H1 (cell line): ENCODE results near the gene CFAP210. TPM values are rescaled to one million over a fixed set of nuclear protein-coding genes. Genes with fewer than 3 reads are reported as not detected.
"Not testable (repeated sequence)": the region's sequence is repeated elsewhere in the genome, so short reads cannot be mapped to it uniquely, and the experiment has no call there.

Source experiments
- CTCF ChIA-PET: fragments of 300-600 bp; sonication (Branson Sonifier 250); formaldehyde crosslinking; loops from one replicate; lab custom pipeline; 2021; ENCODE audit not compliant: partially characterized antibody; lab: Charles Lee
- POLR2A ChIA-PET: fragments of 300-600 bp; sonication (Branson Sonifier 250); formaldehyde crosslinking; loops from one replicate; lab custom pipeline; 2021; ENCODE audit warnings: inconsistent platforms; ENCODE audit not compliant: partially characterized antibody; lab: Charles Lee
- DNase-seq, 2 experiments: peaks; one replicate each; pipeline versions ENCODE4 v3.0.0 to v3.0.0-alpha.2; 2010 to 2022; ENCODE audit warnings: low spot score in 2 of 2, low read depth in 1 of 2, mixed read lengths in 1 of 2
- FAIRE-seq: peaks from 2 replicates; lab custom pipeline; 2011; peaks lifted over from hg19 to GRCh38; lab: Jason Lieb, UNC
- H2AFZ ChIP-seq: 2 replicates; pipeline ENCODE4 v1.8.1; 2012; ENCODE audit warnings: low read length, inconsistent platforms
- H2AK5ac ChIP-seq: 2 replicates; pipeline ENCODE4 v1.6.1; 2013; ENCODE audit warnings: low read depth, low read length
- H2BK120ac ChIP-seq: replicated peaks from 2 replicates; pipeline ENCODE3; 2013; ENCODE audit warnings: low read depth, low read length, inconsistent platforms
- H2BK12ac ChIP-seq: 2 replicates; pipeline ENCODE4 v1.6.1; 2013; ENCODE audit warnings: low read depth, low read length
- H2BK15ac ChIP-seq: 2 replicates; pipeline ENCODE4 v1.6.1; 2013; ENCODE audit warnings: low read length
- H2BK20ac ChIP-seq: 2 replicates; pipeline ENCODE4 v1.6.1; 2013; ENCODE audit warnings: low read length
- H2BK5ac ChIP-seq: 2 replicates; pipeline ENCODE4 v1.6.1; 2013; ENCODE audit warnings: low read depth, low read length
- H3K14ac ChIP-seq: 2 replicates; pipeline ENCODE4 v1.6.1; 2013; ENCODE audit warnings: inconsistent platforms; ENCODE audit not compliant: insufficient read length
- H3K18ac ChIP-seq: 2 replicates; pipeline ENCODE4 v1.6.1; 2013; ENCODE audit warnings: low read length; ENCODE audit errors: extremely low read depth
- H3K23ac ChIP-seq: 2 replicates; pipeline ENCODE4 v1.6.1; 2013; ENCODE audit warnings: inconsistent platforms; ENCODE audit not compliant: insufficient read length
- H3K23me2 ChIP-seq: 2 replicates; pipeline ENCODE4 v1.6.1; 2013; ENCODE audit warnings: low read depth, low read length
- H3K27ac ChIP-seq: 2 replicates; pipeline ENCODE4 v1.6.1; 2011; ENCODE audit warnings: low read depth, low read length, inconsistent platforms
- H3K27me3 ChIP-seq, 4 experiments: replicated peaks in 1 of 4; 1 replicate in 1 of 4; 2 replicates in 3 of 4; pipeline versions ENCODE4 v1.6.1 to v1.8.1; 2011 to 2013; ENCODE audit warnings: low read length in 3 of 4, mild to moderate bottlenecking in 3 of 4, inconsistent platforms in 2 of 4, mixed read lengths in 2 of 4, moderate library complexity in 1 of 4; ENCODE audit not compliant: control insufficient read depth in 3 of 4, insufficient read depth in 3 of 4; ENCODE audit errors: extremely low read depth in 1 of 4
- H3K36me3 ChIP-seq, 4 experiments: 2 replicates each; pipeline versions ENCODE4 v1.6.1 to v1.8.1; 2011 to 2013; ENCODE audit warnings: mild to moderate bottlenecking in 4 of 4, low read length in 3 of 4, moderate library complexity in 2 of 4, control low read depth in 1 of 4, inconsistent platforms in 1 of 4; ENCODE audit not compliant: insufficient read depth in 4 of 4, control insufficient read depth in 2 of 4
- H3K4ac ChIP-seq: replicated peaks from 2 replicates; pipeline ENCODE3; 2013; ENCODE audit warnings: low read length, low read depth, mixed read lengths, inconsistent platforms; ENCODE audit not compliant: insufficient read length
- H3K4me1 ChIP-seq, 4 experiments: replicated peaks in 1 of 4; 1 replicate in 1 of 4; 2 replicates in 3 of 4; pipeline versions ENCODE4 v1.6.1 to v1.8.1; 2011 to 2013; ENCODE audit warnings: low read length in 3 of 4, inconsistent platforms in 2 of 4, mixed read lengths in 1 of 4; ENCODE audit not compliant: insufficient read depth in 4 of 4, control insufficient read depth in 3 of 4
- H3K4me2 ChIP-seq, 2 experiments: 2 replicates each; pipeline versions ENCODE4 v1.6.1 to v1.8.1; 2011 to 2013; ENCODE audit warnings: low read depth in 2 of 2, low read length in 2 of 2, control low read depth in 1 of 2, inconsistent platforms in 1 of 2, mild to moderate bottlenecking in 1 of 2; ENCODE audit not compliant: insufficient read depth in 1 of 2
- H3K4me3 ChIP-seq, 4 experiments: fragments of 200-600, 300-600 bp in 1 of 4; sonication (generic), shearing (Covaris generic), sonication (Bioruptor Twin) in 1 of 4; 2 replicates each; pipeline versions ENCODE4 v1.5.1 to v1.8.1; 2011 to 2016; ENCODE audit warnings: low read length in 4 of 4, low read depth in 3 of 4, control low read depth in 2 of 4, inconsistent platforms in 2 of 4, mild to moderate bottlenecking in 2 of 4, mixed read lengths in 1 of 4, moderate library complexity in 1 of 4; ENCODE audit not compliant: insufficient read depth in 2 of 4; ENCODE audit errors: extremely low read depth in 1 of 4
- H3K56ac ChIP-seq: replicated peaks from 2 replicates; pipeline ENCODE3; 2013; ENCODE audit warnings: low read depth, mild to moderate bottlenecking, mixed read lengths, low read length, inconsistent platforms; ENCODE audit not compliant: insufficient read length
- H3K79me1 ChIP-seq: 2 replicates; pipeline ENCODE4 v1.6.1; 2013; ENCODE audit warnings: low read depth, low read length, control low read depth
- H3K79me2 ChIP-seq, 2 experiments: 2 replicates each; pipeline versions ENCODE4 v1.6.1 to v1.8.1; 2012 to 2013; ENCODE audit warnings: low read length in 2 of 2, mild to moderate bottlenecking in 2 of 2, inconsistent platforms in 1 of 2; ENCODE audit not compliant: insufficient read depth in 2 of 2, control insufficient read depth in 1 of 2
- H3K9ac ChIP-seq, 4 experiments: replicated peaks in 1 of 4; 1 replicate in 1 of 4; 2 replicates in 3 of 4; pipeline versions ENCODE4 v1.6.1 to v1.8.1; 2011 to 2013; ENCODE audit warnings: low read depth in 3 of 4, low read length in 3 of 4, control low read depth in 2 of 4, mild to moderate bottlenecking in 2 of 4, moderate library complexity in 2 of 4, inconsistent platforms in 1 of 4; ENCODE audit errors: extremely low read depth in 1 of 4
- H3K9me3 ChIP-seq, 2 experiments: 2 replicates each; pipeline versions ENCODE4 v1.6.1 to v1.8.1; 2012 to 2013; ENCODE audit warnings: mild to moderate bottlenecking in 2 of 2, moderate library complexity in 2 of 2, control low read depth in 1 of 2, inconsistent platforms in 1 of 2, low read depth in 1 of 2, low read length in 1 of 2, mixed read lengths in 1 of 2; ENCODE audit not compliant: insufficient read depth in 2 of 2
- H4K20me1 ChIP-seq, 2 experiments: replicated peaks in 1 of 2; 2 replicates each; pipeline versions ENCODE3 to v1.8.1; 2011 to 2013; ENCODE audit warnings: inconsistent platforms in 2 of 2, low read length in 2 of 2, mild to moderate bottlenecking in 1 of 2; ENCODE audit not compliant: insufficient read depth in 2 of 2, control insufficient read depth in 1 of 2
- H4K5ac ChIP-seq: 2 replicates; pipeline ENCODE4 v1.6.1; 2013; ENCODE audit warnings: low read length, low read depth, mixed read lengths, inconsistent platforms; ENCODE audit not compliant: insufficient read length
- H4K8ac ChIP-seq: 2 replicates; pipeline ENCODE4 v1.8.0; 2013; ENCODE audit warnings: mild to moderate bottlenecking, moderate library complexity, low read length, inconsistent platforms; ENCODE audit not compliant: insufficient read depth; ENCODE audit errors: extremely low read depth
- H4K91ac ChIP-seq: replicated peaks from 2 replicates; pipeline ENCODE3; 2013; ENCODE audit warnings: low read length, mixed read lengths, inconsistent platforms; ENCODE audit not compliant: insufficient read length
- CEBPB ChIP-seq: IDR thresholded peaks from 2 replicates; pipeline ENCODE4 v1.6.1; 2012; ENCODE audit warnings: low read depth, low read length
- KDM5A ChIP-seq: fragments of 200-600 bp; IDR thresholded peaks from 2 replicates; pipeline ENCODE4 v1.7.1; 2012; ENCODE audit warnings: mild to moderate bottlenecking, low read length, inconsistent platforms, mixed read lengths
- POLR2A ChIP-seq, 2 experiments: IDR thresholded peaks; 1 replicate in 1 of 2; 2 replicates in 1 of 2; pipeline ENCODE4 v1.6.1; 2011; ENCODE audit warnings: low read depth in 2 of 2, low read length in 2 of 2, mild to moderate bottlenecking in 2 of 2; ENCODE audit errors: control extremely low read depth in 1 of 2
- RFX5 ChIP-seq: IDR thresholded peaks from 2 replicates; pipeline ENCODE4 v1.6.1; 2011; ENCODE audit warnings: low read depth, low read length, improper control_type of control experiment, borderline replicate concordance
- RXRA ChIP-seq: IDR thresholded peaks from 2 replicates; pipeline ENCODE4 v1.6.1; 2011; ENCODE audit warnings: low read depth, mild to moderate bottlenecking, low read length, moderate library complexity; ENCODE audit not compliant: insufficient read depth
- ZNF274 ChIP-seq: IDR thresholded peaks from 2 replicates; pipeline ENCODE4 v1.7.0; 2012; ENCODE audit warnings: low read length, borderline replicate concordance; ENCODE audit errors: extremely low read depth
- WGBS, 2 experiments: shearing (Covaris generic) in 1 of 2; methylation state at CpG; one replicate each; pipeline versions ENCODE4 v1.1.6 to v1.1.7; 2013 to 2015; ENCODE audit warnings: low lambda C conversion rate in 2 of 2, mixed read lengths in 2 of 2, inconsistent platforms in 1 of 2, low coverage in 1 of 2, missing lambda C conversion rate in 1 of 2; ENCODE audit not compliant: insufficient replicate concordance in 2 of 2, insufficient coverage in 1 of 2, insufficient read length in 1 of 2; ENCODE audit errors: extremely low coverage in 1 of 2, missing lambda C conversion rate in 1 of 2; 5-methylcytosine and 5-hydroxymethylcytosine counted together
- polyA plus RNA-seq, 7 experiments: library from polyadenylated mRNA; depleted of rRNA in 3 of 7; stranded (reverse) in 5 of 7; unstranded in 2 of 7; fragments of >200 nt in 5 of 7; fragments of 200-250 nt in 2 of 7; gene quantifications; 1 replicate in 5 of 7; 2 replicates in 1 of 7; 4 replicates in 1 of 7; pipeline versions ENCODE4 v1.2.1 to v1.2.3, GENCODE V29; 2011 to 2013; ENCODE audit warnings: missing spikeins in 2 of 7, mixed read lengths in 2 of 7
- total RNA-seq: library from RNA; stranded (reverse); fragmentation: NEBNext Ultra II Directional; extraction: Animal tissue kit (Norgen Biotek cat#: 25700); gene quantifications from 2 replicates; pipeline ENCODE4 v1.2.1, GENCODE V29; 2021
- TF ChIP-seq, protein P1 (sequence below): IDR thresholded peaks from 2 replicates; pipeline ENCODE4 v1.6.1; 2012; ENCODE audit warnings: low read length, inconsistent platforms
- TF ChIP-seq, protein P2 (sequence below): IDR thresholded peaks from 2 replicates; pipeline ENCODE4 v1.6.1; 2011; ENCODE audit warnings: low read length, improper control_type of control experiment

Gene CFAP210
- total and polyA plus RNA-seq, 2 of the 8 experiments (the other 6 are each of a cell fraction or from before 2014, with no cell fraction given) = 0.06 to 0.37 TPM

DNA sequence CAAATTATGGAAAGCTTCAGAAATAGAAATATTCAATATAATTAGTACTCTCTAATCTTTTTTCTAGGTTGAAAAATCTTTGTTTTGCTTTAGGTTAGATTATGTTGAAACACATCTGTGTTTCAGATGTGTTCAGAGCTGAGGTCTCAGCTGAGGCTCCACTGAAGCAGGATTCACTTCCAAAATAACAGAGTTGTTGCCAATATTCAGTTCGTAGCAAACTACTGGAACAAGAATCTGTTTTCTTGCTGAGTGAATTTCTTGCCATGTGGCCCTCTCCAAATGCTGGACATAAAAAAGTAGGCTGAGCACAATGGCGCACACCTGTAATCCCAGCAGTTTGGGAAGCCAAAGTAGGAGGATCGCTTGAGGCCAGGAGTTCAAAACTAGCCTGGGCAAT, 8.8 kb upstream of the CFAP210 start (continued):
- TF ChIP-seq, protein P1, sequence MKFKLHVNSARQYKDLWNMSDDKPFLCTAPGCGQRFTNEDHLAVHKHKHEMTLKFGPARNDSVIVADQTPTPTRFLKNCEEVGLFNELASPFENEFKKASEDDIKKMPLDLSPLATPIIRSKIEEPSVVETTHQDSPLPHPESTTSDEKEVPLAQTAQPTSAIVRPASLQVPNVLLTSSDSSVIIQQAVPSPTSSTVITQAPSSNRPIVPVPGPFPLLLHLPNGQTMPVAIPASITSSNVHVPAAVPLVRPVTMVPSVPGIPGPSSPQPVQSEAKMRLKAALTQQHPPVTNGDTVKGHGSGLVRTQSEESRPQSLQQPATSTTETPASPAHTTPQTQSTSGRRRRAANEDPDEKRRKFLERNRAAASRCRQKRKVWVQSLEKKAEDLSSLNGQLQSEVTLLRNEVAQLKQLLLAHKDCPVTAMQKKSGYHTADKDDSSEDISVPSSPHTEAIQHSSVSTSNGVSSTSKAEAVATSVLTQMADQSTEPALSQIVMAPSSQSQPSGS = no peak
- TF ChIP-seq KDM5A (no peak), RFX5 (no peak), RXRA (no peak), ZNF274 (no peak), POLR2A (IDR thresholded peaks at IDR 0.05; ENCODE audit: control extremely low read depth in 1 of 2, low read depth in 2 of 2, low read length in 2 of 2) (no peak), CEBPB (no peak)
- TF ChIP-seq, protein P2, sequence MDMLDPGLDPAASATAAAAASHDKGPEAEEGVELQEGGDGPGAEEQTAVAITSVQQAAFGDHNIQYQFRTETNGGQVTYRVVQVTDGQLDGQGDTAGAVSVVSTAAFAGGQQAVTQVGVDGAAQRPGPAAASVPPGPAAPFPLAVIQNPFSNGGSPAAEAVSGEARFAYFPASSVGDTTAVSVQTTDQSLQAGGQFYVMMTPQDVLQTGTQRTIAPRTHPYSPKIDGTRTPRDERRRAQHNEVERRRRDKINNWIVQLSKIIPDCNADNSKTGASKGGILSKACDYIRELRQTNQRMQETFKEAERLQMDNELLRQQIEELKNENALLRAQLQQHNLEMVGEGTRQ = no peak

DNA sequence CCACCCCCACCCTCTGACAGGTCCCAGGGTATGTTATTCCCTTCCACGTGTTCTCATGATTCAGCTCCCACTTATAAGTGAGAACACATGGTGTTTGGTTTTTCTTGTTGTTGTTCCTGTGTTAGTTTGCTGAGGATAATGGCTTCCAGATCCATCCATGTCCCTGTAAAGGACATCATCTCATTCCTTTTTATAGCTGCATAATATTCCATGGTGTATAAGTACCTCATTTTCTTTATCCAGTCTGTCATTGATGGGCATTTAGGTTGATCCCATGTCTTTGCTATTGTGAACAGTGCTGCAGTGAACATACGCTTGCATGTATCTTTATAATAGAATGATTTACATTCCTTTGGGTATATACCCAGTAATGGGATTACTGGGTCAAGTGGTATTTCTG, 5.0 kb upstream of the CFAP210 start:
- POLR2A ChIA-PET = interaction anchor here (0.8 kb wide), 2 partner anchors 35 to 114 kb away, joined by 3 read pairs; no protein-coding TSS in a partner anchor

More for the DNA sequence above, 5.0 kb upstream of the CFAP210 start:
- H2AFZ ChIP-seq, FAIRE-seq, H2BK20ac ChIP-seq, H3K4me1 ChIP-seq, H2BK12ac ChIP-seq, DNase-seq, H3K23me2 ChIP-seq, H4K91ac ChIP-seq, H3K14ac ChIP-seq, H2BK5ac ChIP-seq, H3K9ac ChIP-seq, H3K79me1 ChIP-seq, H3K4me2 ChIP-seq, H2AK5ac ChIP-seq, H3K56ac ChIP-seq, H3K27ac ChIP-seq, H4K20me1 ChIP-seq, H3K9me3 ChIP-seq, H3K4ac ChIP-seq, H3K23ac ChIP-seq, H3K27me3 ChIP-seq, H3K18ac ChIP-seq, CTCF ChIA-PET, H4K8ac ChIP-seq, H3K4me3 ChIP-seq, H4K5ac ChIP-seq, H2BK15ac ChIP-seq, H3K79me2 ChIP-seq, H2BK120ac ChIP-seq: not testable (repeated sequence)
- H3K36me3 ChIP-seq = peaks cover 0 to 24% (median 0%) of the 10 kb centered on the region in 4 experiments; a peak in 3 of 8 replicates
- 90% methylated on average over 2 of the region's 2 CpGs; no CpG with 5 or more reads in 1 of the 2 experiments for WGBS, 2 experiments
